Measurements from ENCODE around the gene SOX1. TPM values are rescaled to one million over a fixed set of nuclear protein-coding genes. Genes with fewer than 3 reads are reported as not detected.
A peak's percentile ranks its signal among the peaks of the same experiment; 100 is the strongest.

SOX1 gene
- total RNA-seq, 2 donors from 2014 or later = not detected

- Mint-ChIP-seq H3K9me3 (peaks cover 0 to 5% of the 10 kb centered on the region in 2 donors), H3K27ac (peak overlapping the region in 1 of 2 donors; percentile 74), H3K36me3 (peaks cover 22 to 48% of the 10 kb centered on the region in 2 donors)
- DNase-seq (ENCODE audit: low spot score in 2 of 2) (no peak), ATAC-seq (no peak)
Measured at GRCh38 chr13:112056284-112056727, 10.6 kb upstream of the SOX1 start.

DNA sequence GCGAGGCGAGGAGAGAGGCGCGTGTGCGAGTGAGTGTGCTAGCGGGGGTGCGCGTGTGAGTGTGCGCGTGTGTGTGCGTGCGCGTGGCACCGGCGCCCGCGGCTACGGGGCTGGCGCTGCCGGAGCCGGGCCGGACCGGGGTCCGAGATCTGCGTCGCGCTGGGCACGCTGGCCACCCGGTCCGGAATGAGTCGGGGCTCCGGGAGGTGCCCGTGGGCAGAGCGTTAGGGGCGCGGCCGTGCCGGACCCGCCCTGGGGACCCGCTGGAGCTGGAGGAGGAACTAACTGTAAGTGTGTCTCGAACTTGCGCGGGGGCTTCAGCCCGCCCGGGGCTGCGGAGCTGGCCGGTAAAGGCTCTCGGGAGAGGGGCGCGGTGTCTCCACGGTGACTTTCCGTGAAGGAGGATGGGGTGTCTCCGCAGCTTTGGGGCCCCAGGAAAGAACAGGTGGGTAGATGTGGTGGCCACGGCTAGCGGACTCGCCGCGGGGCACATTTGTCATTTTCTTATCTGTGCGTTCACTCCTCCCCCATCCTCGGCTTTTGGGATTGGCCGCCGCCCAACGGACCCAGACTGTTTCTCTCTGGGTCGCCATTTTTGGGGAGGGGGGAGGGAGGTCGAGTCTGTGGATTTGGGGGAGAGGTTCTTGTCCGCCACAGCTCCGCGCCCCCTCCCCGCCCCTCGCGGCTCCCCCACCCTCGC, 10.1 kb upstream of the SOX1 start:
- H3K9me3 Mint-ChIP-seq = peaks cover 0 to 7% of the 10 kb centered on the region in 2 donors
- no peak for ATAC-seq
- H3K27ac Mint-ChIP-seq = peak overlapping the region in 1 of 2 donors; percentile 74
- peak in 1 of 2 donors; percentile 5 for DNase-seq (ENCODE audit: low spot score in 2 of 2)
- H3K36me3 Mint-ChIP-seq = peaks cover 22 to 53% of the 10 kb centered on the region in 2 donors

DNA sequence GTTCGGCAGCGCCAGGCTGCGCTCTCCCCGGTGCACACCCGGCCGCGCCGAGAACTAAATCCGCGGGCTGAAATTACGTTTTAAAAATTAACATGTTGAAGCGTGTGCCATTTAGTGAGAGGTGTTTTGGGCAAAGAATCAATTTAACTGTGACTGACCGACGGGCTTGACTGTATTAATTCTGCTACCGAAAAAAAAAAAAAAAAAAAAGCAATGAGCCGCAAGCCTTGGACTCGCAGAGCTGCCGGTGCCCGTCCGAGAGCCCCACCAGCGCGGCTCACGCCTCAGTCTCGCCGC, 9.6 kb upstream of the SOX1 start:
- peaks cover 0 to 9% of the 10 kb centered on the region in 2 donors for H3K9me3 Mint-ChIP-seq
- no peak for ATAC-seq
- no peak for DNase-seq (ENCODE audit: low spot score in 2 of 2)
- H3K36me3 Mint-ChIP-seq = peaks cover 22 to 53% of the 10 kb centered on the region in 2 donors
- H3K27ac Mint-ChIP-seq = no peak overlapping the region

DNA sequence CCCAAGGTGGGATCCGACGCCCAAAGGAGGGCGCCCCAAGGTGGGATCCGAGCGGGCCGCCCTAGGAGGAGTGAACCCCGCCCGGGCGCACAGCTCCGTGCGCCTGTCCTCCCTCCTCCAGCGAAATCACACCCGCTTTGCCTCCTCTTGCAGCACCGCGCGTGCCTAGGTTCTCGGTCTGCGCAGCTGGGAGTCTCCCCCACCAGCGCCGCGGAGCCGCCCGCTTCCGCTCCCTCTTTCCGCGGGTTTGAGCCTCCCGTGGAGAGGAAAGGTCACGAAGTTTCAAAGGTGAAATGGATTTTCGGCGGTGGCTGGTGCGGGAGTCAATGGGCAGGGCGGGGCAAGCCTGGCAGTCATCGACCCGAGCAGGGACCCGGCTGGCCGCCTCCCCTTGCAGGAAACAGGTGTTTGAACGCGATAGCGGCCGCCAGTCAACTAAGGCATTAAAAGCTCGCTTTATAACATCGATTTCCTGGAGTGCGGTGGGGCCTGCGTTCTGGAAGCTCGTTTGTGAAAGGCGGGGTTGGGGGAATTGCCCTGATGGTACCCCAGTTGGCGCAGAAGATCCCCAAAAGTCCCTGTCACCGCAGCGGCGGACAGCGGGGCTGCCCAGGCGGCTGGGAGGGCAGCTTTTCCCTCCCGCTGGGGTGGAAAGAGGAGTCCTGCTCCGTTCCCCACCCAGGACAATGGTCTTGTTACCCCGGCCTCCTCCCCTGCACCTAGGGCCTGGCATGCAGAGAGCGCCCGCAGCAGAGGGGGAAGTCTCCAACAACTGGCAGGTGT, 9.0 kb upstream of the SOX1 start:
- Mint-ChIP-seq H3K27ac (no peak overlapping the region), H3K9me3 (peaks cover 0 to 8% of the 10 kb centered on the region in 2 donors), H3K36me3 (peaks cover 21 to 53% of the 10 kb centered on the region in 2 donors)
- DNase-seq (ENCODE audit: low spot score in 2 of 2) (peak in 1 of 2 donors; percentile 11), ATAC-seq (no peak)

DNA sequence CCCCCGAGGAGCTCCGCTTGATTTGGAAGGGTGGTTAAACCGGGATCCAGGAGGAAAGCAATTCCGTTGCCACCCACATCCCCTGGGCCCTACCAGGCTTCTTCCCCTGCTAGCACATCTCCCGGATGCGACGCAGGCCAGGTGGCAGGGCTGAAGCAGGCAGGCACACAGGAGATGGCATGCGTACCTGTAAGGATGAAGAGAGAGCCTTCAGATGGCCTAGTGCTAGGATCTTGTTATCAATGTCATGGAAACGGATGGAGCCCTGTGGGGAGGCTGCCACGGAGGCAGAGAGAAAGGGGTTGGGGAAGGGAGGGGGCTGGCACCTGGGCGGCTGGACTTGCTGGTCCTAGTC, 8.5 kb upstream of the SOX1 start:
- no peak for ATAC-seq
- Mint-ChIP-seq H3K27ac (no peak overlapping the region), H3K9me3 (peaks cover 0 to 4% of the 10 kb centered on the region in 2 donors)

DNA sequence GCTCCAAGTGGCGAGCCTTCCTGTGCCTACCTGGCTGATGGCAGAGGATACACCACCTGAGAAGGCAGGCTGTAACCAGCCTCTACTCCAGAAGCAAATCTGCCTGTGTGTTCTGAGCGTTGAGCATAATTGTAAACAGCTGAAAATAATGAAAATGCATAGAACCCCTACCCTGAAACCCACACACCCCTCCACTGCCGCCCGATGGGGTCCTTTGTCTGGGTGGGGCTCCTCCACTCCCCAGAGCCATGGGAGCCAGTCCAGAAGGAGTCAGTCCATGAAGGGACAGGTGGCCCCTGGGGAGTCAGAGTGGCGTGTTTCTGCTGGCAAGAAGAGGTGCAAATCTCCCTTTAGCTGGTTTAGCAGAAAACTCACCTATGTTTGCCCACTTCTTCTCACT, 8.0 kb upstream of the SOX1 start:
- ATAC-seq (no peak), DNase-seq (ENCODE audit: low spot score in 2 of 2) (no peak)
- H3K27ac Mint-ChIP-seq = no peak overlapping the region
- H3K9me3 Mint-ChIP-seq = peaks cover 0 to 4% of the 10 kb centered on the region in 2 donors
- peaks cover 21 to 56% of the 10 kb centered on the region in 2 donors for H3K36me3 Mint-ChIP-seq

More for the DNA sequence above, 8.5 kb upstream of the SOX1 start:
- H3K36me3 Mint-ChIP-seq = peaks cover 21 to 53% of the 10 kb centered on the region in 2 donors
- DNase-seq (ENCODE audit: low spot score in 2 of 2) = no peak

GRCh38 chr13:112059457-112060281, 7.3 kb upstream of the SOX1 start:
- no peak for ATAC-seq

GRCh38 chr13:112060282-112060830, 6.6 kb upstream of the SOX1 start:
- H3K9me3 Mint-ChIP-seq = peaks cover 0 to 4% of the 10 kb centered on the region in 2 donors
- DNase-seq (ENCODE audit: low spot score in 2 of 2) = no peak
- H3K36me3 Mint-ChIP-seq = peaks cover 14 to 54% of the 10 kb centered on the region in 2 donors
- H3K27ac Mint-ChIP-seq = no peak overlapping the region
- no peak for ATAC-seq

More at GRCh38 chr13:112059457-112060281, 7.3 kb upstream of the SOX1 start:
- no peak for DNase-seq (ENCODE audit: low spot score in 2 of 2)
- peaks cover 20 to 59% of the 10 kb centered on the region in 2 donors for H3K36me3 Mint-ChIP-seq
- H3K27ac Mint-ChIP-seq = no peak overlapping the region
- peaks cover 0 to 4% of the 10 kb centered on the region in 2 donors for H3K9me3 Mint-ChIP-seq

DNA sequence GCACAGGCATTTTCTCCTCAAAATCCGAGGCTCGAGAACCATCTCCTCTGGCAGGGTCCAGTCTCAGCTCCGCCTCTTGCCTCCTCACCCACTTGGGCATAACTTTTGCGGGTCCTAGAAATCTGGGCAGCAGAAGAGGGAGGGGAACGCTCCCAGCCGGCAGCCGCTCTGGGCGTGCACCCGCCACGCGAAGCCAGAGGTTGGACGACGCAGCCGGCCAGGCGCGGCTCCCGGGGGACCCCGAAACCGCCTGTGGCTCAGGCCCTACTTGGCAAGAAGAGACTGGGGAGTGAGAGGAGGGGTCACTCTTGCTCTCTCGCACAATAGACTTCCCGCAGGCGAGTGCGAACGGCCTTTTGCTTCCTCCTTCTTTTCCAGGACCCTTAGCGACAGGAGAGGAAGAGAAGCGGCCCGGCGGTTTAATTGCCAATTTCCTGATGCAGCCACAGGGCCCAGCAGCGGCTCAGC, 6.0 kb upstream of the SOX1 start:
- no peak for ATAC-seq
- no peak for DNase-seq (ENCODE audit: low spot score in 2 of 2)
- Mint-ChIP-seq H3K36me3 (peaks cover 14 to 59% of the 10 kb centered on the region in 2 donors), H3K27ac (no peak overlapping the region), H3K9me3 (peaks cover 0 to 4% of the 10 kb centered on the region in 2 donors)

GRCh38 chr13:112061367-112062061, 5.4 kb upstream of the SOX1 start:
- ATAC-seq = no peak
- Mint-ChIP-seq H3K36me3 (peaks cover 14 to 59% of the 10 kb centered on the region in 2 donors), H3K27ac (peak overlapping the region in 1 of 2 donors; percentile 77), H3K9me3 (peaks cover 0 to 4% of the 10 kb centered on the region in 2 donors)
- no peak for DNase-seq (ENCODE audit: low spot score in 2 of 2)

- DNase-seq (ENCODE audit: low spot score in 2 of 2) = no peak
- peaks cover 0 to 4% of the 10 kb centered on the region in 2 donors for H3K9me3 Mint-ChIP-seq
- ATAC-seq = no peak
- peak overlapping the region in 1 of 2 donors; percentile 77 for H3K27ac Mint-ChIP-seq
- peaks cover 14 to 59% of the 10 kb centered on the region in 2 donors for H3K36me3 Mint-ChIP-seq
Measured at GRCh38 chr13:112062072-112062567, 4.8 kb upstream of the SOX1 start.

DNA sequence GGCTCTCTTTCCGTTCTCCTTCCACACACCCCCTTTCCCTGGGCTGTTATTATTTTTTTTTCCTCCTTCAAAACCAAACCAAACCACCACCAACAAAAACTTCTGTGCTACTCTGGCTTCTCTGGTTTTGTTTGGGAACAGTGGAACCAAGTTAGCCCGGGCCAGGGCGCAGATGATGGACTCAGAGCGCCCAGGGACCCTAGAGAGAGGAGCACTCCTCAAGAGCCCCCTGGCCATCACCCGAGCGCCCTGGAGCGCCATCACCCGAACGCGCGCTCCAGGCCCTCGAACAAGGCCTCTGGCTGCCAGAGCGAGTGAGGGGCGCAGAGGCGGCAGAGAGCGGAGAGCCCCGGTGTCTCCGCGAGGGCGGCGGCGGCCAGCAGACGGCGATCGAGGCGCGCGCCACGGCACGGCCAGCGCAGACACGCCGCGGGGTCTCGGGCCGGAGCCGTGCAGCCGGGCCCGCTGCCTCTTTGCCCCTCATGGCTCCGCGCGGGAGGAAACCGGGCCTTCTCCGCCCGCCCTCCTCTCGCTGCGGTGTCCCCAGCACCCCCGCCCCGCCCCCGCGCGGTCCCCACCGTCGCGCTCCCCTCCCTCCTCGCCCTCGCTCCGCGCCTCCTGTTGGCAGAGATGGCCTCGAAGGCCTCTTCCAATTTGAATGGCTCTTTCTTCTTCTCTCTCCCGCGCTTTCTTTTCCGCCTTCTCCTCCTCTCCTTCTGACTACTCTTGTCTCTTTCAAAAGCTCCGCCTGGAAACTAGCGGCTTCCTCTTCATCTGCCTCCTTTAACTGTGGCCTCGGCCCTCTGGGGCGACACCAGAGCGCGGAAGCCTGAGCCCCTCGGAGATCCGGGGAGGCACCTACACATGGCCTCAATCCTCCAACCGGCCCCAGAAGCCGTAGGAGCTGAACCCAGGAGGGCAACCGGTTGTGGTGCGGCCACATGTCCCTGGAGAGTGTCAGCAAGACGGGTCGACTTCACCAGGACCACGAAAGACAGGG, 4.1 kb upstream of the SOX1 start:
- ATAC-seq (no peak), DNase-seq (ENCODE audit: low spot score in 2 of 2) (no peak)
- Mint-ChIP-seq H3K36me3 (peaks cover 14 to 57% of the 10 kb centered on the region in 2 donors), H3K27ac (no peak overlapping the region), H3K9me3 (peaks cover 0 to 4% of the 10 kb centered on the region in 2 donors)

DNA sequence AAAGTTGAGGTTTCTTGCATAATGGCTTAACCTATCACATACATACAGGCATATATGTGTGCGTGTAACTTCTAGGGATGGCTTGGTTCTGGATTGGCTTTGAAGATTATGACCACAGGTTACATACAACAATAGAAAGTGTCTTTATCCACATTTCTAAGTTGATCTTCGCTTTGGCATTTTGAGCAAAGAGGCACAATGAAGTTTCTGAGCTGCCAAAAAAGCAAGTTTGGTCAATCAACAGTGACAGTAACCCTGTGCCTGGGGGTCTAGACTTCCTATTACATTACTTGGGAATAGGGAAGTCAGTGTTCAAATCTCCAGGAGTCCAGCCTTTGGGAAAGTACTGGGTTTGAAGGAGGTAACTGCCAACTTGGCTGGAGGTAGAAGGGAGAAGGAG, 3.1 kb upstream of the SOX1 start:
- H3K36me3 Mint-ChIP-seq = peaks cover 14 to 53% of the 10 kb centered on the region in 2 donors
- DNase-seq (ENCODE audit: low spot score in 2 of 2) (no peak), ATAC-seq (no peak)
- no peak overlapping the region for H3K27ac Mint-ChIP-seq
- H3K9me3 Mint-ChIP-seq = peaks cover 0 to 4% of the 10 kb centered on the region in 2 donors

GRCh38 chr13:112064222-112064621, 2.7 kb upstream of the SOX1 start:
- Mint-ChIP-seq H3K9me3 (peaks cover 2 to 5% of the 10 kb centered on the region in 2 donors), H3K27ac (no peak overlapping the region), H3K36me3 (peaks cover 15 to 56% of the 10 kb centered on the region in 2 donors)
- DNase-seq (ENCODE audit: low spot score in 2 of 2) (no peak), ATAC-seq (no peak)

- Mint-ChIP-seq H3K27ac (no peak overlapping the region), H3K36me3 (peaks cover 21 to 54% of the 10 kb centered on the region in 2 donors), H3K9me3 (peaks cover 11 to 12% of the 10 kb centered on the region in 2 donors)
- no peak for DNase-seq (ENCODE audit: low spot score in 2 of 2)
- ATAC-seq = no peak
Measured at GRCh38 chr13:112065521-112065866, 1.5 kb upstream of the SOX1 start.

All from activated naive CD4-positive, alpha-beta T cell treated with anti-CD3 and anti-CD28 coated beads, Interleukin-2, amount 50 U/mL, for 72 hours (primary cell).